Measurements from ENCODE around the gene FOXK1. TPM values are rescaled to one million over a fixed set of nuclear protein-coding genes. Genes with fewer than 3 reads are reported as not detected.

The FOXK1 gene
- total and polyA plus RNA-seq, 2 experiments from 2014 or later, result 2.3 to 12.7 TPM

DNA sequence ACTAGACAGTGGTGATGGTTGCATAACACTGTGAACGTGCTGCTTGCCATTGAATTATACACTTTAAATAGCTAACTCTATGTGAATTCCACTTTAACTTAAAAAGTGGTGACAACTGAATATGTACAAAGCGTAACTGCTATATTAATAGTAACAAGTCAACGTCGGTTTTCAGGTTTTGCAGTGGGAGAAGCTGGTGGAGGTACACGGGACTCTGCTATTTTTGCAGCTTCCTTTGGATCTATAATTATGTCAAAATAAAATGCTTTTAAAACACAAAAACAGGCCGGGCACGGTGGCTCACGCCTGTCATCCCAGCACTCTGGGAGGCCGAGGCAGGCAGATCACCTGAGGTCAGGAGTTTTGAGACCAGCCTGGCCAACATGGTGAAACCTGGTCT, 114.4 kb downstream of the FOXK1 start:
- Histone ChIP-seq H4K20me1 (replicated peaks; ENCODE audit: insufficient read depth) (no peaks in the 10 kb centered on the region; the same call in 1 of the 2 replicates), H2AFZ (no peak overlapping the region), H3F3A (replicated peaks; ENCODE audit: low read depth) (no peaks in the 10 kb centered on the region), H3K4me2 (no peak overlapping the region), H3K27me3 (ENCODE audit: insufficient read depth) (no peaks in the 10 kb centered on the region), H3K4me1 (ENCODE audit: insufficient read depth) (peaks cover 6% of the 10 kb centered on the region), H3K27ac (ENCODE audit: low read depth) (no peak overlapping the region), H3K79me2 (replicated peaks; ENCODE audit: insufficient read depth) (no peaks in the 10 kb centered on the region), H3K4me3 (no peak overlapping the region), H3K36me3 (ENCODE audit: insufficient read depth) (no peaks in the 10 kb centered on the region), H3K9me2 (ENCODE audit: insufficient read depth) (no peaks in the 10 kb centered on the region)
- Mint-ChIP-seq H3K9me3 (no peaks in the 10 kb centered on the region; the same call in 2 of the 3 replicates), H3K4me1 (peaks cover 13% of the 10 kb centered on the region), H3K36me3 (ENCODE audit: low read depth) (peaks cover 10% of the 10 kb centered on the region), H3K27ac (no peak overlapping the region), H3K27me3 (ENCODE audit: insufficient read depth, low read depth, poor library complexity) (peaks cover 12% of the 10 kb centered on the region), H3K4me3 (no peak overlapping the region)
- no peak for ATAC-seq
- TF ChIP-seq, protein P1, sequence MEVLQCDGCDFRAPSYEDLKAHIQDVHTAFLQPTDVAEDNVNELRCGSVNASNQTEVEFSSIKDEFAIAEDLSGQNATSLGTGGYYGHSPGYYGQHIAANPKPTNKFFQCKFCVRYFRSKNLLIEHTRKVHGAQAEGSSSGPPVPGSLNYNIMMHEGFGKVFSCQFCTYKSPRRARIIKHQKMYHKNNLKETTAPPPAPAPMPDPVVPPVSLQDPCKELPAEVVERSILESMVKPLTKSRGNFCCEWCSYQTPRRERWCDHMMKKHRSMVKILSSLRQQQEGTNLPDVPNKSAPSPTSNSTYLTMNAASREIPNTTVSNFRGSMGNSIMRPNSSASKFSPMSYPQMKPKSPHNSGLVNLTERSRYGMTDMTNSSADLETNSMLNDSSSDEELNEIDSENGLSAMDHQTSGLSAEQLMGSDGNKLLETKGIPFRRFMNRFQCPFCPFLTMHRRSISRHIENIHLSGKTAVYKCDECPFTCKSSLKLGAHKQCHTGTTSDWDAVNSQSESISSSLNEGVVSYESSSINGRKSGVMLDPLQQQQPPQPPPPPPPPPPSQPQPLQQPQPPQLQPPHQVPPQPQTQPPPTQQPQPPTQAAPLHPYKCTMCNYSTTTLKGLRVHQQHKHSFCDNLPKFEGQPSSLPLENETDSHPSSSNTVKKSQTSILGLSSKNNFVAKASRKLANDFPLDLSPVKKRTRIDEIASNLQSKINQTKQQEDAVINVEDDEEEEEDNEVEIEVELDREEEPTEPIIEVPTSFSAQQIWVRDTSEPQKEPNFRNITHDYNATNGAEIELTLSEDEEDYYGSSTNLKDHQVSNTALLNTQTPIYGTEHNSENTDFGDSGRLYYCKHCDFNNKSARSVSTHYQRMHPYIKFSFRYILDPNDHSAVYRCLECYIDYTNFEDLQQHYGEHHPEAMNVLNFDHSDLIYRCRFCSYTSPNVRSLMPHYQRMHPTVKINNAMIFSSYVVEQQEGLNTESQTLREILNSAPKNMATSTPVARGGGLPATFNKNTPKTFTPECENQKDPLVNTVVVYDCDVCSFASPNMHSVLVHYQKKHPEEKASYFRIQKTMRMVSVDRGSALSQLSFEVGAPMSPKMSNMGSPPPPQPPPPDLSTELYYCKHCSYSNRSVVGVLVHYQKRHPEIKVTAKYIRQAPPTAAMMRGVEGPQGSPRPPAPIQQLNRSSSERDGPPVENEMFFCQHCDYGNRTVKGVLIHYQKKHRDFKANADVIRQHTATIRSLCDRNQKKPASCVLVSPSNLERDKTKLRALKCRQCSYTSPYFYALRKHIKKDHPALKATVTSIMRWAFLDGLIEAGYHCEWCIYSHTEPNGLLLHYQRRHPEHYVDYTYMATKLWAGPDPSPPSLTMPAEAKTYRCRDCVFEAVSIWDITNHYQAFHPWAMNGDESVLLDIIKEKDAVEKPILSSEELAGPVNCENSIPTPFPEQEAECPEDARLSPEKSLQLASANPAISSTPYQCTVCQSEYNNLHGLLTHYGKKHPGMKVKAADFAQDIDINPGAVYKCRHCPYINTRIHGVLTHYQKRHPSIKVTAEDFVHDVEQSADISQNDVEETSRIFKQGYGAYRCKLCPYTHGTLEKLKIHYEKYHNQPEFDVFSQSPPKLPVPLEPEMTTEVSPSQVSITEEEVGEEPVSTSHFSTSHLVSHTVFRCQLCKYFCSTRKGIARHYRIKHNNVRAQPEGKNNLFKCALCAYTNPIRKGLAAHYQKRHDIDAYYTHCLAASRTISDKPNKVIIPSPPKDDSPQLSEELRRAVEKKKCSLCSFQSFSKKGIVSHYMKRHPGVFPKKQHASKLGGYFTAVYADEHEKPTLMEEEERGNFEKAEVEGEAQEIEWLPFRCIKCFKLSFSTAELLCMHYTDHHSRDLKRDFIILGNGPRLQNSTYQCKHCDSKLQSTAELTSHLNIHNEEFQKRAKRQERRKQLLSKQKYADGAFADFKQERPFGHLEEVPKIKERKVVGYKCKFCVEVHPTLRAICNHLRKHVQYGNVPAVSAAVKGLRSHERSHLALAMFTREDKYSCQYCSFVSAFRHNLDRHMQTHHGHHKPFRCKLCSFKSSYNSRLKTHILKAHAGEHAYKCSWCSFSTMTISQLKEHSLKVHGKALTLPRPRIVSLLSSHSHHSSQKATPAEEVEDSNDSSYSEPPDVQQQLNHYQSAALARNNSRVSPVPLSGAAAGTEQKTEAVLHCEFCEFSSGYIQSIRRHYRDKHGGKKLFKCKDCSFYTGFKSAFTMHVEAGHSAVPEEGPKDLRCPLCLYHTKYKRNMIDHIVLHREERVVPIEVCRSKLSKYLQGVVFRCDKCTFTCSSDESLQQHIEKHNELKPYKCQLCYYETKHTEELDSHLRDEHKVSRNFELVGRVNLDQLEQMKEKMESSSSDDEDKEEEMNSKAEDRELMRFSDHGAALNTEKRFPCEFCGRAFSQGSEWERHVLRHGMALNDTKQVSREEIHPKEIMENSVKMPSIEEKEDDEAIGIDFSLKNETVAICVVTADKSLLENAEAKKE (CRISPR knock-in tag; IDR thresholded peaks at IDR 0.05), result no peak
- TF ChIP-seq NANOG (IDR thresholded peaks at IDR 0.05; ENCODE audit: borderline replicate concordance) (no peak), ZNF331 (CRISPR knock-in tag; IDR thresholded peaks at IDR 0.05; ENCODE audit: low read depth) (no peak), EZH2phosphoT487 (IDR thresholded peaks at IDR 0.05; ENCODE audit: unreplicated experiment) (no peak), POLR2AphosphoS5 (IDR thresholded peaks at IDR 0.05; ENCODE audit: low read depth) (no peak), JUNB (IDR thresholded peaks at IDR 0.05; ENCODE audit: unreplicated experiment) (no peak), ZNF114 (CRISPR knock-in tag; IDR thresholded peaks at IDR 0.05) (no peak), STAT1 (IDR thresholded peaks at IDR 0.05; ENCODE audit: unreplicated experiment) (no peak)
- TF ChIP-seq, protein P2, sequence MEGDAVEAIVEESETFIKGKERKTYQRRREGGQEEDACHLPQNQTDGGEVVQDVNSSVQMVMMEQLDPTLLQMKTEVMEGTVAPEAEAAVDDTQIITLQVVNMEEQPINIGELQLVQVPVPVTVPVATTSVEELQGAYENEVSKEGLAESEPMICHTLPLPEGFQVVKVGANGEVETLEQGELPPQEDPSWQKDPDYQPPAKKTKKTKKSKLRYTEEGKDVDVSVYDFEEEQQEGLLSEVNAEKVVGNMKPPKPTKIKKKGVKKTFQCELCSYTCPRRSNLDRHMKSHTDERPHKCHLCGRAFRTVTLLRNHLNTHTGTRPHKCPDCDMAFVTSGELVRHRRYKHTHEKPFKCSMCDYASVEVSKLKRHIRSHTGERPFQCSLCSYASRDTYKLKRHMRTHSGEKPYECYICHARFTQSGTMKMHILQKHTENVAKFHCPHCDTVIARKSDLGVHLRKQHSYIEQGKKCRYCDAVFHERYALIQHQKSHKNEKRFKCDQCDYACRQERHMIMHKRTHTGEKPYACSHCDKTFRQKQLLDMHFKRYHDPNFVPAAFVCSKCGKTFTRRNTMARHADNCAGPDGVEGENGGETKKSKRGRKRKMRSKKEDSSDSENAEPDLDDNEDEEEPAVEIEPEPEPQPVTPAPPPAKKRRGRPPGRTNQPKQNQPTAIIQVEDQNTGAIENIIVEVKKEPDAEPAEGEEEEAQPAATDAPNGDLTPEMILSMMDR (conservative IDR thresholded peaks at IDR 0.05; ENCODE audit: low read depth in 2 of 2), result no peak
- no peak for DNase-seq (ENCODE audit: low spot score)
